WTC11 (cell line): ENCODE results near the gene SLC34A1. TPM values are rescaled to one million over a fixed set of nuclear protein-coding genes. Genes with fewer than 3 reads are reported as not detected.

ENCODE experiments used
- ATAC-seq: fragments of 200-7000 bp; cut with Tn5 transposase; 2 replicates; pipeline ENCODE4 v1.10.0; 2021; ENCODE audit warnings: mild to moderate bottlenecking, moderate library complexity
- CTCF ChIA-PET: fragments of 300-600 bp; sonication (Branson Sonifier 250); formaldehyde crosslinking; loops from one replicate; lab custom pipeline; 2021; ENCODE audit warnings: antibody characterized with exemption; lab: Charles Lee
- POLR2A ChIA-PET: fragments of 350-600 bp; sonication (Branson Sonifier 250); formaldehyde crosslinking; loops from one replicate; lab custom pipeline; 2021; ENCODE audit warnings: antibody characterized with exemption; lab: Charles Lee
- DNase-seq: peaks from one replicate; pipeline ENCODE4 v3.0.0; 2021; ENCODE audit warnings: low spot score
- H3K27ac Mint-ChIP-seq: 2 replicates; pipeline ENCODE4 v1.8.0; 2021; ENCODE audit warnings: mixed read lengths
- H3K27me3 Mint-ChIP-seq: 2 replicates; pipeline ENCODE4 v1.8.0; 2021; ENCODE audit warnings: low read depth, mild to moderate bottlenecking, moderate library complexity, mixed read lengths
- H3K36me3 Mint-ChIP-seq: 2 replicates; pipeline ENCODE4 v1.8.0; 2021; ENCODE audit warnings: mixed read lengths
- H3K4me1 Mint-ChIP-seq: 2 replicates; pipeline ENCODE4 v1.8.0; 2022; ENCODE audit warnings: mixed read lengths
- H3K4me3 Mint-ChIP-seq: 2 replicates; pipeline ENCODE4 v1.8.0; 2021; ENCODE audit warnings: mild to moderate bottlenecking, moderate library complexity, mixed read lengths
- H3K9me3 Mint-ChIP-seq: 2 replicates; pipeline ENCODE4 v1.8.0; 2021; ENCODE audit warnings: mixed read lengths
- ATF3 ChIP-seq: sonication (generic); formaldehyde crosslinking; conservative IDR thresholded peaks from 2 replicates; pipeline ENCODE4 v1.8.1; 2022; ENCODE audit warnings: mild to moderate bottlenecking, missing genetic modification reagents
- CBFB ChIP-seq: sonication (generic); formaldehyde crosslinking; IDR thresholded peaks from 2 replicates; pipeline ENCODE4 v1.8.1; 2022; ENCODE audit warnings: mild to moderate bottlenecking, low read depth, missing genetic modification reagents
- CREM ChIP-seq: sonication (generic); formaldehyde crosslinking; IDR thresholded peaks from 2 replicates; pipeline ENCODE4 v1.8.1; 2022; ENCODE audit warnings: mild to moderate bottlenecking, missing genetic modification reagents, moderate library complexity
- E2F4 ChIP-seq: sonication (generic); formaldehyde crosslinking; IDR thresholded peaks from 2 replicates; pipeline ENCODE4 v1.8.1; 2022; ENCODE audit warnings: low read depth, mild to moderate bottlenecking, moderate library complexity, missing genetic modification reagents, borderline replicate concordance
- ETV6 ChIP-seq: sonication (generic); formaldehyde crosslinking; IDR thresholded peaks from 2 replicates; pipeline ENCODE4 v1.8.1; 2022; ENCODE audit warnings: mild to moderate bottlenecking, missing genetic modification reagents
- FOXP4 ChIP-seq: sonication (generic); formaldehyde crosslinking; IDR thresholded peaks from 2 replicates; pipeline ENCODE4 v1.8.0; 2022; ENCODE audit warnings: mild to moderate bottlenecking, missing genetic modification reagents
- GRHL2 ChIP-seq: fragments of 250-450 bp; sonication (Bioruptor Pico); IDR thresholded peaks from 2 replicates; pipeline ENCODE4 v1.8.0; 2022; ENCODE audit warnings: mild to moderate bottlenecking, moderate library complexity; ENCODE audit not compliant: insufficient replicate concordance, severe bottlenecking
- GTF2I ChIP-seq: fragments of 250-450 bp; sonication (Bioruptor Pico); conservative IDR thresholded peaks from 2 replicates; pipeline ENCODE4 v1.4.0; 2021; ENCODE audit warnings: mild to moderate bottlenecking
- IRF1 ChIP-seq: sonication (generic); formaldehyde crosslinking; IDR thresholded peaks from 2 replicates; pipeline ENCODE4 v1.8.0; 2023; ENCODE audit warnings: missing genetic modification reagents
- JUN ChIP-seq: sonication (generic); formaldehyde crosslinking; IDR thresholded peaks from 2 replicates; pipeline ENCODE4 v1.8.0; 2023; ENCODE audit warnings: mild to moderate bottlenecking, missing genetic modification reagents
- NR1H2 ChIP-seq: sonication (generic); formaldehyde crosslinking; IDR thresholded peaks from 2 replicates; pipeline ENCODE4 v1.9.0; 2021; ENCODE audit warnings: mild to moderate bottlenecking, moderate library complexity, missing genetic modification reagents
- NR3C1 ChIP-seq: sonication (generic); formaldehyde crosslinking; conservative IDR thresholded peaks from 2 replicates; pipeline ENCODE4 v1.8.1; 2023; ENCODE audit warnings: low read depth, mild to moderate bottlenecking, missing genetic modification reagents
- PRDM15 ChIP-seq: sonication (generic); formaldehyde crosslinking; IDR thresholded peaks from 2 replicates; pipeline ENCODE4 v1.8.0; 2022; ENCODE audit warnings: missing genetic modification reagents
- PREB ChIP-seq: sonication (generic); formaldehyde crosslinking; IDR thresholded peaks from 2 replicates; pipeline ENCODE4 v1.8.1; 2022; ENCODE audit warnings: mild to moderate bottlenecking, missing genetic modification reagents, moderate library complexity, borderline replicate concordance
- RORB ChIP-seq: fragments of 250-450 bp; sonication (Bioruptor Pico); IDR thresholded peaks from 2 replicates; pipeline ENCODE4 v1.9.0; 2021; ENCODE audit warnings: mild to moderate bottlenecking
- SP1 ChIP-seq: sonication (generic); formaldehyde crosslinking; conservative IDR thresholded peaks from 2 replicates; pipeline ENCODE4 v1.8.1; 2022; ENCODE audit warnings: missing genetic modification reagents
- ZNF138 ChIP-seq: sonication (generic); formaldehyde crosslinking; conservative IDR thresholded peaks from 2 replicates; pipeline ENCODE4 v1.8.1; 2022; ENCODE audit warnings: mild to moderate bottlenecking, moderate library complexity, missing genetic modification reagents
- ZNF263 ChIP-seq: sonication (generic); formaldehyde crosslinking; IDR thresholded peaks from 2 replicates; pipeline ENCODE4 v1.8.1; 2022; ENCODE audit warnings: low read depth, mild to moderate bottlenecking, moderate library complexity, missing genetic modification reagents
- ZNF317 ChIP-seq: sonication (generic); formaldehyde crosslinking; IDR thresholded peaks from 2 replicates; pipeline ENCODE4 v1.8.1; 2023; ENCODE audit warnings: low read depth, mild to moderate bottlenecking, moderate library complexity, missing genetic modification reagents, borderline replicate concordance
- ZNF425 ChIP-seq: fragments of 250-450 bp; sonication (Bioruptor Pico); conservative IDR thresholded peaks from 2 replicates; pipeline ENCODE4 v1.9.0; 2021; ENCODE audit warnings: mild to moderate bottlenecking
- total RNA-seq: library from RNA; stranded (reverse); gene quantifications from 3 replicates; pipeline ENCODE4 v1.2.3, GENCODE V29; 2021

Gene SLC34A1
- total RNA-seq, 1 experiment from 2014 or later, result not detected

- no peak for ATAC-seq
- TF ChIP-seq JUN (CRISPR knock-in tag), result no peak
- TF ChIP-seq PREB (CRISPR knock-in tag), result no peak
- no peak for TF ChIP-seq PRDM15 (CRISPR knock-in tag)
- TF ChIP-seq FOXP4 (CRISPR knock-in tag), result no peak
- no peak for TF ChIP-seq CREM (CRISPR knock-in tag)
- no peak for TF ChIP-seq ZNF138
- no peak for TF ChIP-seq ZNF263
- no peak for TF ChIP-seq IRF1 (CRISPR knock-in tag)
- no peak for TF ChIP-seq NR3C1 (CRISPR knock-in tag)
- TF ChIP-seq RORB (CRISPR knock-in tag), result no peak
- no peak for TF ChIP-seq GTF2I (CRISPR knock-in tag)
- TF ChIP-seq ZNF317 (CRISPR knock-in tag), result no peak
- TF ChIP-seq CBFB (CRISPR knock-in tag), result no peak
- TF ChIP-seq ATF3 (CRISPR knock-in tag), result no peak
- no peak for TF ChIP-seq GRHL2 (CRISPR knock-in tag)
- no peak for TF ChIP-seq ZNF425 (CRISPR knock-in tag)
- TF ChIP-seq ETV6 (CRISPR knock-in tag), result no peak
- TF ChIP-seq E2F4 (CRISPR knock-in tag), result no peak
- no peak for TF ChIP-seq NR1H2 (CRISPR knock-in tag)
- no peak for TF ChIP-seq SP1 (CRISPR knock-in tag)
- Mint-ChIP-seq H3K4me1 (peaks cover 18% of the 10 kb centered on the region), H3K27ac (no peak overlapping the region), H3K4me3 (0 out of 2 replicates have a peak overlapping the region, but pooled peaks have one; percentile 18), H3K9me3 (no peaks in the 10 kb centered on the region), H3K36me3 (peaks cover 3% of the 10 kb centered on the region), H3K27me3 (peaks cover 1% of the 10 kb centered on the region)
- ChIA-PET CTCF (interaction anchor here (0.7 to 9.4 kb wide), 9 partner anchors 16 to 119 kb away, joined by 3 to 95 read pairs (median 5); partner anchors contain the start of gene PFN3), POLR2A (interaction anchor here (0.6 to 1.7 kb wide), 3 partner anchors 18 to 26 kb away, joined by 3 to 5 read pairs (median 3); no protein-coding TSS in a partner anchor)
- DNase-seq, result no peak
Measured at GRCh38 chr5:177429248-177430040, 45.2 kb downstream of the SLC34A1 start.
